Astrocyte (in vitro differentiated cells and primary cell): Measurements from ENCODE around the gene CYTH4. TPM values are rescaled to one million over a fixed set of nuclear protein-coding genes. Genes with fewer than 3 reads are reported as not detected.

ENCODE experiments used
- DNase-seq: peaks from one replicate; pipeline ENCODE4 v3.0.0-alpha.2; 2010; ENCODE audit warnings: low read depth
- FAIRE-seq: peaks from 2 replicates; lab custom pipeline; 2011; peaks lifted over from hg19 to GRCh38; lab: Jason Lieb, UNC
- H2AFZ ChIP-seq: 2 replicates; pipeline ENCODE4 v1.6.0; 2012; ENCODE audit warnings: low read depth, low read length, inconsistent platforms
- H3K27ac ChIP-seq: 2 replicates; pipeline ENCODE4 v1.5.1; 2011; ENCODE audit warnings: low read depth, low read length, inconsistent platforms
- H3K27me3 ChIP-seq: 2 replicates; pipeline ENCODE4 v1.6.0; 2011; ENCODE audit warnings: low read length, inconsistent platforms; ENCODE audit not compliant: insufficient read depth
- H3K36me3 ChIP-seq: 2 replicates; pipeline ENCODE4 v1.5.1; 2011; ENCODE audit warnings: low read length, inconsistent platforms; ENCODE audit not compliant: insufficient read depth
- H3K4me1 ChIP-seq: 2 replicates; pipeline ENCODE4 v1.5.1; 2011; ENCODE audit warnings: low read length, inconsistent platforms; ENCODE audit not compliant: insufficient read depth
- H3K4me2 ChIP-seq: 2 replicates; pipeline ENCODE4 v1.6.0; 2012; ENCODE audit warnings: low read length, inconsistent platforms
- H3K4me3 ChIP-seq: 2 replicates; pipeline ENCODE4 v1.5.1; 2011; ENCODE audit warnings: low read depth, mild to moderate bottlenecking, low read length, inconsistent platforms; ENCODE audit not compliant: insufficient read depth
- H3K79me2 ChIP-seq: 2 replicates; pipeline ENCODE4 v1.6.0; 2012; ENCODE audit warnings: mild to moderate bottlenecking, low read length, inconsistent platforms; ENCODE audit not compliant: insufficient read depth
- H3K9ac ChIP-seq: 2 replicates; pipeline ENCODE4 v1.6.0; 2012; ENCODE audit warnings: mild to moderate bottlenecking, low read length, inconsistent platforms
- H3K9me3 ChIP-seq: 2 replicates; pipeline ENCODE4 v1.5.1; 2012; ENCODE audit warnings: low read depth, mild to moderate bottlenecking, low read length, inconsistent platforms; ENCODE audit not compliant: insufficient read depth
- H4K20me1 ChIP-seq: 2 replicates; pipeline ENCODE4 v1.6.0; 2012; ENCODE audit warnings: low read length, inconsistent platforms; ENCODE audit not compliant: insufficient read depth
- H3K27ac Mint-ChIP-seq: one replicate; pipeline ENCODE4 v1.8.0; 2021; ENCODE audit warnings: mild to moderate bottlenecking, mixed read lengths; ENCODE audit not compliant: unreplicated experiment
- H3K27me3 Mint-ChIP-seq: one replicate; pipeline ENCODE4 v1.8.0; 2021; ENCODE audit warnings: low read depth, mixed read lengths; ENCODE audit not compliant: unreplicated experiment
- H3K36me3 Mint-ChIP-seq: one replicate; pipeline ENCODE4 v1.8.0; 2021; ENCODE audit warnings: low read depth, mixed read lengths; ENCODE audit not compliant: unreplicated experiment
- H3K4me1 Mint-ChIP-seq: one replicate; pipeline ENCODE4 v1.8.0; 2021; ENCODE audit warnings: low read depth, mixed read lengths; ENCODE audit not compliant: unreplicated experiment
- H3K4me3 Mint-ChIP-seq: one replicate; pipeline ENCODE4 v1.8.0; 2021; ENCODE audit warnings: mild to moderate bottlenecking, moderate library complexity, mixed read lengths; ENCODE audit not compliant: unreplicated experiment
- H3K9me3 Mint-ChIP-seq: one replicate; pipeline ENCODE4 v1.8.0; 2021; ENCODE audit warnings: mild to moderate bottlenecking, mixed read lengths; ENCODE audit not compliant: unreplicated experiment
- EZH2 ChIP-seq: IDR thresholded peaks from 2 replicates; pipeline ENCODE4 v1.6.1; 2012; ENCODE audit warnings: mild to moderate bottlenecking, low read length, inconsistent platforms; ENCODE audit not compliant: insufficient read depth
- total RNA-seq: library from RNA; stranded (reverse); gene quantifications from 2 replicates; pipeline ENCODE4 v1.2.1, GENCODE V29; 2021
- TF ChIP-seq, protein P1 (sequence below): IDR thresholded peaks from 2 replicates; pipeline ENCODE4 v1.5.1; 2011; ENCODE audit warnings: low read depth, mild to moderate bottlenecking, inconsistent platforms, low read length, moderate library complexity; ENCODE audit not compliant: insufficient read depth

Gene CYTH4
- total RNA-seq, 1 donor from 2014 or later: not detected

GRCh38 chr22:37320726-37321677, 38.7 kb downstream of the CYTH4 start:
- Histone ChIP-seq H3K27me3 (peaks cover 13% of the 10 kb centered on the region), H4K20me1 (no peaks in the 10 kb centered on the region), H3K79me2 (no peaks in the 10 kb centered on the region), H3K4me1 (peaks cover 10% of the 10 kb centered on the region), H3K36me3 (no peaks in the 10 kb centered on the region), H3K4me3 (no peak overlapping the region), H3K9ac (no peak overlapping the region), H3K27ac (no peak overlapping the region), H2AFZ (no peak overlapping the region), H3K4me2 (no peak overlapping the region), H3K9me3 (no peaks in the 10 kb centered on the region)
- no peak for TF ChIP-seq EZH2
- TF ChIP-seq, protein P1, sequence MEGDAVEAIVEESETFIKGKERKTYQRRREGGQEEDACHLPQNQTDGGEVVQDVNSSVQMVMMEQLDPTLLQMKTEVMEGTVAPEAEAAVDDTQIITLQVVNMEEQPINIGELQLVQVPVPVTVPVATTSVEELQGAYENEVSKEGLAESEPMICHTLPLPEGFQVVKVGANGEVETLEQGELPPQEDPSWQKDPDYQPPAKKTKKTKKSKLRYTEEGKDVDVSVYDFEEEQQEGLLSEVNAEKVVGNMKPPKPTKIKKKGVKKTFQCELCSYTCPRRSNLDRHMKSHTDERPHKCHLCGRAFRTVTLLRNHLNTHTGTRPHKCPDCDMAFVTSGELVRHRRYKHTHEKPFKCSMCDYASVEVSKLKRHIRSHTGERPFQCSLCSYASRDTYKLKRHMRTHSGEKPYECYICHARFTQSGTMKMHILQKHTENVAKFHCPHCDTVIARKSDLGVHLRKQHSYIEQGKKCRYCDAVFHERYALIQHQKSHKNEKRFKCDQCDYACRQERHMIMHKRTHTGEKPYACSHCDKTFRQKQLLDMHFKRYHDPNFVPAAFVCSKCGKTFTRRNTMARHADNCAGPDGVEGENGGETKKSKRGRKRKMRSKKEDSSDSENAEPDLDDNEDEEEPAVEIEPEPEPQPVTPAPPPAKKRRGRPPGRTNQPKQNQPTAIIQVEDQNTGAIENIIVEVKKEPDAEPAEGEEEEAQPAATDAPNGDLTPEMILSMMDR: no peak
- peaks cover 6% of the 10 kb centered on the region for H3K4me1 Mint-ChIP-seq
- H3K36me3 Mint-ChIP-seq: no peaks in the 10 kb centered on the region
- no peak overlapping the region for H3K4me3 Mint-ChIP-seq
- H3K27me3 Mint-ChIP-seq: peaks cover 66% of the 10 kb centered on the region
- DNase-seq: no peak
- no peak overlapping the region for H3K27ac Mint-ChIP-seq
- H3K9me3 Mint-ChIP-seq: no peaks in the 10 kb centered on the region
- FAIRE-seq: no peak

GRCh38 chr22:37324340-37325038, 42.2 kb downstream of the CYTH4 start:
- H3K36me3 Mint-ChIP-seq: peaks cover 2% of the 10 kb centered on the region
- H3K36me3 ChIP-seq: no peaks in the 10 kb centered on the region
- H3K4me1 ChIP-seq: peaks cover 11% of the 10 kb centered on the region
- no peak overlapping the region for H3K9ac ChIP-seq
- H3K27ac Mint-ChIP-seq: no peak overlapping the region
- H3K79me2 ChIP-seq: no peaks in the 10 kb centered on the region
- DNase-seq: no peak
- no peaks in the 10 kb centered on the region for H3K4me1 Mint-ChIP-seq
- peaks cover 13% of the 10 kb centered on the region for H3K27me3 ChIP-seq
- H3K27me3 Mint-ChIP-seq: peaks cover 77% of the 10 kb centered on the region
- H3K9me3 ChIP-seq: no peaks in the 10 kb centered on the region
- no peak for FAIRE-seq
- H2AFZ ChIP-seq: no peak overlapping the region
- H3K9me3 Mint-ChIP-seq: no peaks in the 10 kb centered on the region
- H3K27ac ChIP-seq: no peak overlapping the region
- no peaks in the 10 kb centered on the region for H4K20me1 ChIP-seq
- peak; percentile 54 for TF ChIP-seq EZH2
- TF ChIP-seq, protein P1: no peak
- H3K4me3 ChIP-seq: no peak overlapping the region
- no peak overlapping the region for H3K4me3 Mint-ChIP-seq
- H3K4me2 ChIP-seq: peak overlapping the region; percentile 70
